ENCODE results near the gene RANBP3.
A peak's percentile ranks its signal among the peaks of the same experiment; 100 is the strongest.
"Not testable (repeated sequence)": the region's sequence is repeated elsewhere in the genome, so short reads cannot be mapped to it uniquely, and the experiment has no call there.

The RANBP3 gene

GRCh38 chr19:5988517-5989387 is 10.8 kb upstream of the RANBP3 start:
- H3K9me3 ChIP-seq (ENCODE audit: insufficient read depth, low read length, severe bottlenecking): no peaks in the 10 kb centered on the region
- DNase-seq (no peak), ATAC-seq (ENCODE audit: insufficient read depth, low read depth) (no peak)
- no peak overlapping the region for H3K4me3 ChIP-seq (ENCODE audit: low read depth in 1 of 2, low read length in 2 of 2)
- H3K27ac ChIP-seq (ENCODE audit: low read length): no peak overlapping the region
- H3K36me3 ChIP-seq (ENCODE audit: insufficient read depth, low read length): no peaks in the 10 kb centered on the region
- H3K4me1 ChIP-seq (ENCODE audit: insufficient read depth, low read length): peaks cover 24% of the 10 kb centered on the region
- H4K20me1 ChIP-seq (ENCODE audit: insufficient read depth, low read length): no peaks in the 10 kb centered on the region
- H3K79me2 ChIP-seq (ENCODE audit: insufficient read depth, low read length): no peaks in the 10 kb centered on the region
- TF ChIP-seq CTCF (IDR thresholded peaks at IDR 0.05; ENCODE audit: borderline replicate concordance, extremely low read depth, low read length, poor library complexity, severe bottlenecking) (no peak), EZH2 (IDR thresholded peaks at IDR 0.05; ENCODE audit: borderline replicate concordance, low read depth, low read length, severe bottlenecking) (no peak)
- H3K9ac ChIP-seq (ENCODE audit: low read depth, low read length): no peak overlapping the region
- H3K4me2 ChIP-seq (ENCODE audit: insufficient read depth, low read length): no peak overlapping the region
- H2AFZ ChIP-seq (ENCODE audit: low read depth, low read length): no peak overlapping the region
- no peaks in the 10 kb centered on the region for H3K27me3 ChIP-seq (ENCODE audit: insufficient read depth, low read length, poor library complexity)

GRCh38 chr19:5987077-5987818 is 9.3 kb upstream of the RANBP3 start:
- TF ChIP-seq CTCF (IDR thresholded peaks at IDR 0.05; ENCODE audit: borderline replicate concordance, extremely low read depth, low read length, poor library complexity, severe bottlenecking): peak; percentile 97
- no peak for TF ChIP-seq EZH2 (IDR thresholded peaks at IDR 0.05; ENCODE audit: borderline replicate concordance, low read depth, low read length, severe bottlenecking)
- Histone ChIP-seq H3K27ac (ENCODE audit: low read length) (peak overlapping the region; percentile 80), H3K9me3 (ENCODE audit: insufficient read depth, low read length, severe bottlenecking) (no peaks in the 10 kb centered on the region), H3K36me3 (ENCODE audit: insufficient read depth, low read length) (no peaks in the 10 kb centered on the region; the same call in 1 of the 2 replicates), H3K4me3 (ENCODE audit: low read depth in 1 of 2, low read length in 2 of 2) (peak overlapping the region in 1 of 2 experiments; percentile 52; a peak in 2 of 4 replicates), H3K4me2 (ENCODE audit: insufficient read depth, low read length) (peak overlapping the region; percentile 76), H4K20me1 (ENCODE audit: insufficient read depth, low read length) (no peaks in the 10 kb centered on the region), H3K4me1 (ENCODE audit: insufficient read depth, low read length) (peaks cover 29% of the 10 kb centered on the region), H2AFZ (ENCODE audit: low read depth, low read length) (peak overlapping the region; percentile 91), H3K9ac (ENCODE audit: low read depth, low read length) (peak overlapping the region; percentile 52), H3K79me2 (ENCODE audit: insufficient read depth, low read length) (no peaks in the 10 kb centered on the region), H3K27me3 (ENCODE audit: insufficient read depth, low read length, poor library complexity) (no peaks in the 10 kb centered on the region)
- ATAC-seq (ENCODE audit: insufficient read depth, low read depth) (peak; percentile 57), DNase-seq (peak; percentile 76)

GRCh38 chr19:5985837-5986236 is 7.9 kb upstream of the RANBP3 start:
- not testable (repeated sequence) for H2AFZ ChIP-seq (ENCODE audit: low read depth, low read length); ATAC-seq (ENCODE audit: insufficient read depth, low read depth)

More at GRCh38 chr19:5985837-5986236, 7.9 kb upstream of the RANBP3 start:
- H3K79me2 ChIP-seq (ENCODE audit: insufficient read depth, low read length); H3K4me2 ChIP-seq (ENCODE audit: insufficient read depth, low read length); H4K20me1 ChIP-seq (ENCODE audit: insufficient read depth, low read length); DNase-seq; H3K9me3 ChIP-seq (ENCODE audit: insufficient read depth, low read length, severe bottlenecking); H3K4me3 ChIP-seq (ENCODE audit: low read depth in 1 of 2, low read length in 2 of 2); H3K27ac ChIP-seq (ENCODE audit: low read length); H3K9ac ChIP-seq (ENCODE audit: low read depth, low read length); H3K27me3 ChIP-seq (ENCODE audit: insufficient read depth, low read length, poor library complexity); H3K36me3 ChIP-seq (ENCODE audit: insufficient read depth, low read length): not testable (repeated sequence)
- peaks cover 29% of the 10 kb centered on the region for H3K4me1 ChIP-seq (ENCODE audit: insufficient read depth, low read length)
